ENCODE measurements around the gene ACTRT2.

ACTRT2 gene

DNA sequence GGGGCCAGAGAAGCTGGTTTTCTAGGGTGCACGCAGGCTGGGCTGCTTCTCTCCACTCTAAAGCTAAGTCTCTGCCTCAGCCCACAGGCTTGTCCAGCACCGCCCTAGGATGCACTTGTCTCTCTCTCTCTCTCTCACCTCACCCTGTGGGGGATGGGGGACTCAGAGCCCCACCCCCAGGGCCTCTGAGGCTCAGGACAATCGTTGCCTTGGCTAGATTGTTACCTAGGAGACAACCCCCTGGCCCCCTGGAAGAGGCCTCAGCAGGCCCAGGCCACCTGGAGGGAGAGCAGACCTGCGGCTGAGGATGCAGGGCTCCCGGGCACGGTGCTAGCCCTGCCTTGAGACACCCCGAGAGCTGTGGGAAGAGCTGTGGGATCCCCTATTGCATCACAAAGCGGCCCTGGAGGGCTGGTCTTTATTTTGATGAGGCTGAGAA is at the start of gene ACTRT2:
ACTRT2 (plus strand) TSS at position 235 of the 439 bp plus-strand sequence. CDS start 220 bp downstream, outside the sequence.
- DNase-seq, result no peak

DNA sequence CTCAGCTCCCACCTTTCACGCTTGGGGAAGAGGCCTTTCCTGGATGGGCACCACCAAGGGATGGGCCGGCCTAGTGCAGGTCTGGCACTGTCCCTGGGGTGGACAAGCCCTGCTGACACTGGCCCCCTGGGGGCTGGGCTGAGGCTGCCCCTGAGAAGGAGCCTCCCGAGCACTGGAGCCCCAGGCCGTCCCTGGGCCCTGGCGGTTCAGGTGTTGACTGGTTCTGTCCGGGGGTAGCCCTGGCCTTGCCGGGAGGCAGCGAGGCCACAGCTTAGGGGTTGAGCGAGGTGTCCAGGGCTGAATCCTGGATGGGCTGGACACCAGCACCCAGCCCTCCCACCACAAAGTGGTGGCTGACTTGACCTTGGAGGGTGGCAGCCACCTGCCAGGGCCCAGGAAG is 49.7 kb upstream of the ACTRT2 start:
- no peak for DNase-seq

DNA sequence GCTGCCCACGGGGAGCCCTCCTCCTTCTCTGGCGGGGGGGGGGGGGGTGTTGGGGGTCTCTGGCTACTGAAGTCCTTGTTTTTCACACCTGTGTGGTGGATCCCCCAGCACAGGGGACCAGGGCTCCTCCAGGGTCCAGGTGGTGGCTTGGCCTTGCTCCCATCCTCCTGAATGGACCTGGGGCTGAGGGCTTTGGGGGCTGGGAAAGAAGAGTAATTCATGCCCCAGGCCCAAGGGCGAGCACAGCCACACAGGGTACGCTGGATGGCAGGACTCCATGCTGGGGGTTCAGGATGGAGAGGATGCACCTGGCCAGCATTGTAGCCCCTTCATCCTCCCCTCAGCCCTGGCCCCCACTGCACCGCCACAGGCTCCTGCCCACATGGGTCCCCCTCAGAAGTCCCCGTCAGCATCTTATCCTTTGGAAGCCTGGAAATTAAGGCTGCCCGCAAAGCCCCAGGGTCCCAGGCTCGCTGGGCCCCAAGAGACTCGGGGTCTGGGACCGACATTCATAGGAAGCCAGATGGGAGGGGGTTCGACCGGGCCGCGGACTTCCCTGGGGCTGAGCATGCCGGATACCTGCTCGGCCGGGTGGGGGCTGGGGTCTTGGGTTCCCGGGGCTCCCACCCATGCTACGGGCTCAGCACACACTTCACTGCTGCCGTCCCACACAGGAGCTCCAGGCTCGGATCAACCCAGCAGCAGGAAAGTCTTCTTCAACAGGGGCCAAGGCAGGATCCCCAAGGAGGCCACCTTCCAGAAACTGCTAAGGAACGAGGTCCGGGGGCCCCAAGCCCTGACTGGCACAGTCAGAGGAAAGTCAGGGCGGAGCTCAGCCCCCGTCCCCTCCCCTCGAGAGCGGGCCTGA is 49.0 kb upstream of the ACTRT2 start:
- DNase-seq, result no peak

- no peak for DNase-seq
Observed at GRCh38 chr1:2972879-2973575, 48.2 kb upstream of the ACTRT2 start.

DNA sequence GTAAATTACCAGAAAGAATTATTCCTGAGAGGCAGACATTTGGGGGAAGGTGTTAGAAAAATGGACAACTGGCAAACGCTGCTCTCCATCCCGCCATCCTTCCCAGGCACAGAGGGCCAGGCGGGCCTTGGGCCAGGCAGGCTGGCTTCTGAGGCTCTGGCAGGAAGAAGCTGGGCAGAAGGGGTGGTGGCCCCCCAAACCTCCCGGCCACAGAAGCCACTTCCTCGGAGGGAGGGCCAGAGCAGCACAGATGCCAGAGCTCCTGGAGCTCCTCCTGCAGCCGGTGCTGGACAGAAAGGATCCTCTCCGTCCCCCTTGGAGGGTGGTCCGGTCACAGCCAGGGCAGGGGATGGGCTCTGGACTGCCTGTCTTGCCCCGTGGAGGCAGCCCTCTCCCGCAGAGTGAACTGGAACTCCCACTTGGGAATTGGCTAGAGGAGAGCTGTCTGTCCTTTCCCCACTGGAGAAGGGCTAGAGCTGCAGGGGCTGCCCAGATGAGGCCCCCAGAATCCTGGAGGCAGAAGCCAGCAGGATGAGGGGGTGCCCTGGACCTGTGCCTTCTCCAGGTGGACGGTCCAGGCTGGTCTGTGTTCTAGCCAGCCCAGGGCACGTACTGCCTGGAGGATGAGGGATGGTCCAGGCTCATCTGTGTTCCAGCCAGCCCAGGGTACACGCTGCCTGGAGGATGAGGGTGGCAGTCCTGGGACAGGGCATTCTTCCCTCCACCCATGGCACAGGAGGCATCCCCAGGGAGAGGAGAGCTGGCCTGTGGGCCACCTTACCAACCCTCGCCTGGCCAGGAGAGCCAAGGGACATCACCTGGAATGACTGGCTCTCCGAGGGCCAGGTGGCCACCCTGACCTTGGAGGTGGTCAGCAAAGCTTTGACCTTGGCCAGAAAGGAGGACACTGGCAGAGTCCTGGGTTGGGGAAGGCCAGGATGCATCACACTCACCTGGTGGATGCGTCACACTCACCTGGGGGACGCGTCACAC is 47.4 kb upstream of the ACTRT2 start:
- no peak for DNase-seq

- DNase-seq, result no peak
Observed at GRCh38 chr1:2974701-2975301, 46.5 kb upstream of the ACTRT2 start.

DNA sequence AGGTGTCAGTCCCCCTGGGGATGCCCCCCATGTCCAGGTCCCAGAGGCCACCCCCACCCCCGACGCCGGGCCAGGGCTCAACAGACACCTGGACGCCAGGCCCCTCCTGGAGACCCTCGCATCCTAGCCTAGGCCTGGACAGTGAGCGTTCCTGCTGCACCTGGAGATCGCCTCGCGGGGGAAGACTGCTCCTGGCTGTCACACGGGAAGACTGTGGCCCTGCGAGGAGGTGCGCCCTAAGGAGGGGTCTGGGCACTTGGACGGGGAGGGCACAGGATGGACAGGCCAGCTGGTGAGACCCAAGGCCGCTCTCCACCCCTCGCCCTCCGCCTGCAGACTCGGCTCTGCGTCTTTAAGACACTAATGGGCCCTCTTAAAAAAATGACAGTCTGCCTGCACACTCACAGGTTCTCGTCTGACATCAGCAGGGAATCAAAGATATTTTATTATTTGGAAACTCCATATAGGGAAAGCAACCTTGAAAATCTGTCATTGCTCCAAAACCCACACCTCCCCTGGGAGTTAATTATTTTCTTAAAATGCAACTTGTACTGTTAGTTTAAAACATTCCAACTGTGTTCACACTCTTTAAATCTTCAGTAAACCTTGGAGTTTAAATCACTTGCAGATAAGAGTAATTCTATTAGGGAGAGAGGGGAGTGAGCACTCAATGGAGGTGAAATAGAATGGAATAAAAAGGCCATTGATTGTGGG is 45.6 kb upstream of the ACTRT2 start:
- no peak for DNase-seq

GRCh38 chr1:2976180-2976562 is 45.1 kb upstream of the ACTRT2 start:
- DNase-seq, result no peak

GRCh38 chr1:2977886-2978611 is 43.2 kb upstream of the ACTRT2 start:
- no peak for DNase-seq

- no peak for DNase-seq
Observed at GRCh38 chr1:2978691-2979190, 42.5 kb upstream of the ACTRT2 start.

DNA sequence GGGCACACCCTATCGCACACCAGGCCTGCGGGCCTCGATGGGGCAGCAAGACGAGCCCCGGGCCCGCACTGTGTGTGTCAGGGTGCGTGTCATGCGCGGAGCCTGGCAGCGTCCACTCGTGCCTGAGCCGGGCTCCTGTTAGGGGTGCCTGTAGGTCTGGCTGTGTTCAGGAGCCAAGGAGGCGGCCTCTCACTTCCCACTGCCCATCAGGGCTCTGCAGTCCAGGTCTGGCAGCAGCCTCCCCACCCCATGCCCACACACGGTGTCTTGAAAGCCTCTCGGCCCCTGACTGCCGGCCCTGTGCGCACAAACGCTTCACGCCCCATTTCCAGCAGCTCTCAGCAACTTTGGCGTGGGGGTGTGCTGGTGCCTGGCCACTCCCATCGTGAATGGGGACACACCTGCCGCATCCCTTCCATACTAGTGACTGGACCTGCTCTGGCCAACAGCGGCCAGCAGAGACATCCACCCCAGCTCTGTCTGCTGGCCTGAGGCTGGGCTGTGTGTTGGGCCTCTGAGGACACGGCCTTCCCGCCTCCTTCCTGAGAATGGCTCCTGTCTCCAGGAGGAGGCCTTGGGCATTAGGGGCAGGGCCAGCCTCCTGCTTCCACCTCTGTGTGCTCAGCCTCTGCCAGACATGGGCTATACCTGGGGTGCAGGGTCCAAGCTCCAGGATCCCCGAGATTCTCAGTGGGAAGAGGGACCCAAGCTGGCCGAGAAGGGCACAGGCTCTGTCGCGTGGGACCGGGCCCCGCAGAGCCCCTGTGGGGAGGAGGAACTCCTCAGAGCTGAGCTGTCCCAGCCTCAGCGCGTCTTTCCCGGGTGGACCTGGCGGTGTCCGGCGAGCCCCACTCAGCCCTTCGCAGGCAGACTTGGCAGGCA is 41.8 kb upstream of the ACTRT2 start:
- peak; percentile 13 for DNase-seq

- peak; percentile 4 for DNase-seq
Observed at GRCh38 chr1:2980073-2980791, 41.0 kb upstream of the ACTRT2 start.

GRCh38 chr1:2980849-2981248 is 40.4 kb upstream of the ACTRT2 start:
- no peak for DNase-seq

GRCh38 chr1:2981388-2981787 is 39.9 kb upstream of the ACTRT2 start:
- DNase-seq, result peak; percentile 0

DNA sequence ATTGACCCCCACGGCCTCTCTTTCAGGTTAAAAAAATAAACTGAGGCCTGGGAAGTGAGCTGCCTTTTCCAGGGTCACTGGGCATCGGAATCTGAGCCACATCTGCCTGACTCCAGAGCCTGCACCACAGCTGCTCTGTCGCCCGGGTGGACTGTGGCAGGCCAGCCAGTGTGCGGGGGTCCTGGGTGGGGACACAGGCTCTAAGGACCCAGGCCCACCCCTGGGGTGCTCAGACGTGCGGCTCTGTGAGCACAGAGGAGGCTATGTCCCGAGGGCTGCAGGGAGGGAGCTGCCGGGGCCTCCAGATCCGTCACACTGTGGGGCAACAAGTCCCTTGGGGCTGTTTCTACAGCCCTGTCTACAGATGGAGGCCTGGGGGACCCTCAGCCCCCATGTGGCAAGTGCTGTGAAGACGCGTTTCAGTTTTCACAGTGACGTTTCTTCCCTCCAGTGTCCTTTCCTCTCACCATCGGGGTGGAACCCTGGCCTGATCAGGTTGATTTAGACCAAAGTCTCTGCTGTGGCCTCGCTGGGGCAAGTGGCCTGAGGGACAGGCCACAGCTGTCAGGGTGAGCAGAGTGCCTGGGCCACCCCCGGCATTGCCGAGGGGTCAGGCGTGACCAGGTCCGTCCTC is 39.2 kb upstream of the ACTRT2 start:
- DNase-seq, result no peak

- no peak for DNase-seq
Observed at GRCh38 chr1:2982615-2983318, 38.5 kb upstream of the ACTRT2 start.

DNA sequence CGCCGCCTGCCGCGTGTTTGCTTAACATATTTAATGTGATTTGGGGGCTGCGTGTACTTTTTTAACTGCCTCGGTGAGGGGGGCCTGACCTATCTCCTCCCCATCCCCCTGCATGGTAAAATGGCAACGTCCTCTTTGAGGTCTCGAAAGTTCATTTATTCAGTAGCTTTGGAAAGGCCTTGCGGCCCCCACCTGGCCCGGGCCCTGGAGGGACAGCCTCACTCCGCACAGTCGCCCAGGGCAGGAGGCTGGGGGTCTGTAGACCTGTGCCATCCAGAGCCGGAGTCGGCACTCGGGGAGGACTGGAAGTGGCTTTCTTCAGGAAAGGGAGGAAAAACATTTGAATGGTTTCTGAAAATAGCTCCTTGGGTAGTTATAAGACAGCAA is 38.0 kb upstream of the ACTRT2 start:
- no peak for DNase-seq

Measured in retina (tissue), 1 donor.